Lower lobe of right lung (tissue), 2 donors: ENCODE results near the gene FOCAD. TPM values are rescaled to one million over a fixed set of nuclear protein-coding genes. Genes with fewer than 3 reads are reported as not detected.

Source experiments
- ATAC-seq, 2 donors: fragments of 200-7000 bp; cut with Tn5 transposase; one replicate each; pipeline ENCODE4 v1.9.1; 2020 to 2022; ENCODE audit warnings: mild to moderate bottlenecking in 2 of 2, moderate library complexity in 2 of 2
- DNase-seq: peaks from one replicate; pipeline ENCODE4 v3.0.0-alpha.2; 2020
- H3K27ac ChIP-seq: fragments of 200-600 bp; one replicate; pipeline ENCODE4 v1.8.0; 2022
- H3K27me3 ChIP-seq: fragments of 200-600 bp; one replicate; pipeline ENCODE4 v1.8.0; 2022; ENCODE audit warnings: low read depth
- H3K36me3 ChIP-seq: fragments of 200-600 bp; one replicate; pipeline ENCODE4 v1.8.0; 2022; ENCODE audit warnings: mild to moderate bottlenecking
- H3K4me1 ChIP-seq: fragments of 200-600 bp; one replicate; pipeline ENCODE4 v1.8.0; 2022
- H3K4me3 ChIP-seq: fragments of 200-600 bp; one replicate; pipeline ENCODE4 v1.8.0; 2022; ENCODE audit warnings: mild to moderate bottlenecking
- H3K9me3 ChIP-seq: fragments of 200-600 bp; one replicate; pipeline ENCODE4 v1.8.0; 2022
- CTCF ChIP-seq: fragments of 200-600 bp; IDR thresholded peaks from one replicate; pipeline ENCODE4 v1.8.0; 2022; ENCODE audit warnings: antibody characterized with exemption, mild to moderate bottlenecking
- intact Hi-C: fragments of 100-400 bp; cut with DNase I; formaldehyde crosslinking; loops from one replicate; pipeline ENCODE4 v1.11.0; 2022
- total RNA-seq: library from RNA; stranded (reverse); fragmentation: NEBNext Ultra II Directional; extraction: Animal tissue kit (Norgen Biotek cat#: 25700); gene quantifications from one replicate; pipeline ENCODE4 v1.2.1, GENCODE V29; 2021
- donor health status: DM: no; HTN: yes; CAD: no; lungs with severe emphysema.

Gene FOCAD
- total RNA-seq, 1 donor from 2014 or later = 29.5 TPM

GRCh38 chr9:20837166-20837565 lies 153.1 kb downstream of the FOCAD start:
- no peak overlapping the region for H3K27ac ChIP-seq
- H3K27me3 ChIP-seq = no peaks in the 10 kb centered on the region
- no peaks in the 10 kb centered on the region for H3K36me3 ChIP-seq
- ATAC-seq = no peak
- no peak for TF ChIP-seq CTCF
- H3K4me1 ChIP-seq = peaks cover 11% of the 10 kb centered on the region
- no peak for DNase-seq
- intact Hi-C loops = no loop called here
- H3K4me3 ChIP-seq = no peak overlapping the region
- peaks cover under 1% of the 10 kb centered on the region for H3K9me3 ChIP-seq

GRCh38 chr9:20838218-20838617 lies 154.2 kb downstream of the FOCAD start:
- Histone ChIP-seq H3K4me1 (peaks cover 11% of the 10 kb centered on the region), H3K27me3 (no peaks in the 10 kb centered on the region), H3K9me3 (peaks cover 3% of the 10 kb centered on the region), H3K27ac (no peak overlapping the region), H3K4me3 (no peak overlapping the region), H3K36me3 (no peaks in the 10 kb centered on the region)
- ATAC-seq = no peak
- no peak for TF ChIP-seq CTCF
- DNase-seq = no peak
- intact Hi-C loops = no loop called here

GRCh38 chr9:20844916-20845315 lies 160.9 kb downstream of the FOCAD start:
- H3K4me1 ChIP-seq = no peaks in the 10 kb centered on the region
- intact Hi-C loops = no loop called here
- H3K9me3 ChIP-seq = peaks cover 3% of the 10 kb centered on the region
- H3K4me3 ChIP-seq = no peak overlapping the region
- ATAC-seq (no peak), DNase-seq (no peak)
- H3K27ac ChIP-seq = no peak overlapping the region
- TF ChIP-seq CTCF = no peak
- H3K27me3 ChIP-seq = no peaks in the 10 kb centered on the region
- no peaks in the 10 kb centered on the region for H3K36me3 ChIP-seq

- ATAC-seq = no peak
Measured at GRCh38 chr9:20848490-20848889, 164.4 kb downstream of the FOCAD start.

GRCh38 chr9:20853866-20854265 lies 169.8 kb downstream of the FOCAD start:
- DNase-seq (no peak), ATAC-seq (no peak)
- intact Hi-C loops = no loop called here
- no peak overlapping the region for H3K27ac ChIP-seq
- no peak for TF ChIP-seq CTCF
- H3K4me3 ChIP-seq = no peak overlapping the region
- peaks cover 5% of the 10 kb centered on the region for H3K9me3 ChIP-seq
- H3K36me3 ChIP-seq = no peaks in the 10 kb centered on the region
- no peaks in the 10 kb centered on the region for H3K27me3 ChIP-seq
- no peaks in the 10 kb centered on the region for H3K4me1 ChIP-seq

More at GRCh38 chr9:20848490-20848889, 164.4 kb downstream of the FOCAD start:
- Histone ChIP-seq H3K4me3 (no peak overlapping the region), H3K36me3 (no peaks in the 10 kb centered on the region), H3K27me3 (no peaks in the 10 kb centered on the region), H3K27ac (no peak overlapping the region), H3K4me1 (no peaks in the 10 kb centered on the region), H3K9me3 (no peaks in the 10 kb centered on the region)
- no peak for TF ChIP-seq CTCF
- no peak for DNase-seq
- intact Hi-C loops = no loop called here

- DNase-seq = no peak
- TF ChIP-seq CTCF = no peak
- Histone ChIP-seq H3K4me3 (no peak overlapping the region), H3K27ac (no peak overlapping the region), H3K9me3 (peaks cover 5% of the 10 kb centered on the region), H3K27me3 (no peaks in the 10 kb centered on the region), H3K4me1 (no peaks in the 10 kb centered on the region), H3K36me3 (no peaks in the 10 kb centered on the region)
- ATAC-seq = no peak
- intact Hi-C loops = no loop called here
Measured at GRCh38 chr9:20854444-20854843, 170.4 kb downstream of the FOCAD start.
